PFSK-1 (cell line): Measurements from ENCODE around the gene DNAH14.

Experiments
- FOXP2 ChIP-seq: optimal IDR thresholded peaks from 2 replicates; pipeline ENCODE3; 2011; ENCODE audit warnings: borderline replicate concordance, control low read depth, inconsistent platforms; ENCODE audit not compliant: insufficient read depth; ENCODE audit errors: extremely low read length, extremely low read depth
- POLR2AphosphoS5 ChIP-seq: IDR thresholded peaks from 2 replicates; pipeline ENCODE4 v1.6.1; 2012; ENCODE audit warnings: low read depth, mild to moderate bottlenecking, control low read depth, low read length, moderate library complexity
- SIN3A ChIP-seq: IDR thresholded peaks from 2 replicates; pipeline ENCODE4 v1.6.1; 2012; ENCODE audit warnings: mild to moderate bottlenecking, low read length, moderate library complexity, borderline replicate concordance; ENCODE audit not compliant: insufficient read depth
- TAF1 ChIP-seq: IDR thresholded peaks from 2 replicates; pipeline ENCODE4 v1.6.1; 2012; ENCODE audit warnings: low read length, control low read depth, borderline replicate concordance; ENCODE audit not compliant: insufficient read depth
- TF ChIP-seq, protein P1 (sequence below), 2 experiments: IDR thresholded peaks; 2 replicates each; pipeline versions ENCODE4 v1.6.1 to v1.8.0; 2011 to 2012; ENCODE audit warnings: low read depth in 2 of 2, low read length in 2 of 2, control low read depth in 1 of 2, inconsistent platforms in 1 of 2, mild to moderate bottlenecking in 1 of 2, moderate library complexity in 1 of 2; ENCODE audit not compliant: insufficient read depth in 1 of 2

DNAH14 gene

DNA sequence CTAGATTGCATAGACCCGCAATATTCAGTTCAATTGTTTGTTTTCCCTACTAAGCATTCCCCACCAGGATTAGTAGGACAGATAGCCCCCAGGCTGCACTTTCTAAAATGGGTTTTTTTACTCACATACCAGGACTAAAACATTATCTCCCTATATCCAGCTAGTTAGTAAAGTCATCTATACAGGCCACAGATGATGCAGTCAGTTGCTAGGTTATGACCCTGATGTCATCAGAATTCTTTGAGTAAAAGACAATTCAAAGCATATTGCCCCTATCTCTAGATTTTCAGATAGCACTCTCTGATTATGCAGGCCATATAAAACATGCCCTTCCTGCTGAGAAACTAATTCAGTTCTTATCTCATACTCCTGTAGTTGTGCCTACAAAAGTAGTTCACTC lies 294.8 kb downstream of the DNAH14 start:
- TF ChIP-seq SIN3A (no peak), TAF1 (no peak), POLR2AphosphoS5 (no peak), FOXP2 (no peak)
- TF ChIP-seq, protein P1, sequence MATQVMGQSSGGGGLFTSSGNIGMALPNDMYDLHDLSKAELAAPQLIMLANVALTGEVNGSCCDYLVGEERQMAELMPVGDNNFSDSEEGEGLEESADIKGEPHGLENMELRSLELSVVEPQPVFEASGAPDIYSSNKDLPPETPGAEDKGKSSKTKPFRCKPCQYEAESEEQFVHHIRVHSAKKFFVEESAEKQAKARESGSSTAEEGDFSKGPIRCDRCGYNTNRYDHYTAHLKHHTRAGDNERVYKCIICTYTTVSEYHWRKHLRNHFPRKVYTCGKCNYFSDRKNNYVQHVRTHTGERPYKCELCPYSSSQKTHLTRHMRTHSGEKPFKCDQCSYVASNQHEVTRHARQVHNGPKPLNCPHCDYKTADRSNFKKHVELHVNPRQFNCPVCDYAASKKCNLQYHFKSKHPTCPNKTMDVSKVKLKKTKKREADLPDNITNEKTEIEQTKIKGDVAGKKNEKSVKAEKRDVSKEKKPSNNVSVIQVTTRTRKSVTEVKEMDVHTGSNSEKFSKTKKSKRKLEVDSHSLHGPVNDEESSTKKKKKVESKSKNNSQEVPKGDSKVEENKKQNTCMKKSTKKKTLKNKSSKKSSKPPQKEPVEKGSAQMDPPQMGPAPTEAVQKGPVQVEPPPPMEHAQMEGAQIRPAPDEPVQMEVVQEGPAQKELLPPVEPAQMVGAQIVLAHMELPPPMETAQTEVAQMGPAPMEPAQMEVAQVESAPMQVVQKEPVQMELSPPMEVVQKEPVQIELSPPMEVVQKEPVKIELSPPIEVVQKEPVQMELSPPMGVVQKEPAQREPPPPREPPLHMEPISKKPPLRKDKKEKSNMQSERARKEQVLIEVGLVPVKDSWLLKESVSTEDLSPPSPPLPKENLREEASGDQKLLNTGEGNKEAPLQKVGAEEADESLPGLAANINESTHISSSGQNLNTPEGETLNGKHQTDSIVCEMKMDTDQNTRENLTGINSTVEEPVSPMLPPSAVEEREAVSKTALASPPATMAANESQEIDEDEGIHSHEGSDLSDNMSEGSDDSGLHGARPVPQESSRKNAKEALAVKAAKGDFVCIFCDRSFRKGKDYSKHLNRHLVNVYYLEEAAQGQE (IDR thresholded peaks at IDR 0.05; ENCODE audit: insufficient read depth in 1 of 2, low read depth in 2 of 2, low read length in 2 of 2) = no peak

DNA sequence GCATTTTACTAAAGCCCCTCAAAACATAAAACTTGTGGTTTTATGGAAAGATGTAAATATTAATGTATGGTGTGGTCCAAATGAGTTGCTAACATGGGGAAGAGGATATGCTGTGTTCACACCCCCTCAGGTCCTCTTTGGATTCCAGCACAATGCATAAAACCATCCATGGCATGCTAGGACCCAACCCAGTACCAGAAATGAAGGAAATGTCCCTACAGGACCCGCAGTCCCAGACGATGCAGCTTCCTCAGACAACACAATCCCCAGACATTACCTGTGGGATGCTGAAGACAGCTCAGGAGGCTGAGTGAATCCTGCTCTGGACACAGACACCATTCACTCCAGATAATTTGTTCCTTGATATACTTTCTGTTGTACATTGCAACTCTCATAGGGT lies 296.2 kb downstream of the DNAH14 start:
- TF ChIP-seq POLR2AphosphoS5 = no peak
- TF ChIP-seq FOXP2 = no peak
- TF ChIP-seq, protein P1 (IDR thresholded peaks at IDR 0.05; ENCODE audit: insufficient read depth in 1 of 2, low read depth in 2 of 2, low read length in 2 of 2) = no peak
- TF ChIP-seq TAF1 = no peak
- TF ChIP-seq SIN3A = no peak

DNA sequence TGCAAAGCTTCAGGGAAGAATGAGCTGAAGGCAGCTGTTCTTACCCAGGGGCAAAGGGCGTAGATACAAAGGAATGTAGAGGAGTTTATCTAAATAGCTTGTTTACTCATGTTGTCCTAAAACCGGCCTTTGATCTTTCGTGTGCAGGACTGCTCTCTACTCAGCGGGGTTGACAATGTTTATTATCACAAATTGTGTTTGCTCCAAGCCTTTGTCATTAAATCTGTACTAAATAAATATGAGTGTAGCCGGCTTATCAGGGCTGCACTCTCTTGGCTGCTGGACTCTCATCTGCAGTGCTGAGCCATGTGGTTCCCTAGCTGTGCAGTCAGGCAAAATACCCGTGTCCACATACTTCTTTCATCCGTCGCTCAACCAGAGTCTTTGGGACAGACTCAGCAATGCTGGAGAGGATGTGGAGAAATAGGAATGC lies 299.4 kb downstream of the DNAH14 start:
- TF ChIP-seq SIN3A (no peak), FOXP2 (no peak)

DNA sequence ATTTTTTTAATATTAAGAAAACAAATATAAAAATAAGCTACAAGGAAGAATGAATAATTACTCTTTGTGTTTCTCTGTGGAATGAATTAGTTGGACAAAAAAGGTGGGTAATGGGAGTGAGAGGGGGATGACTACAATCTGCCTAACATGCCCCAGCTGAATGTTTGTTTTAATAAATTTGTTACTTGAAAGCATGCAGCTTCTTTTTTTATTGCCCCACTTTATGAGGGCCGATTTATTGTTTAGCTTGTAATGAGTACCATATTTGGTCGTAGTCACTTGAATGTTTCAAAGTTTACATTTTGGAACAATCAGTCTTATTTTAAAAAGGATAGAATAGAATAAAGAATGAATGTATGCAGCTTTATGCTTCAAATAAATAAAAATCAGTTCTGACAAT lies 301.0 kb downstream of the DNAH14 start:
- TF ChIP-seq POLR2AphosphoS5 = no peak
- TF ChIP-seq TAF1 = no peak
- no peak for TF ChIP-seq FOXP2
- TF ChIP-seq SIN3A = no peak
- TF ChIP-seq, protein P1 (IDR thresholded peaks at IDR 0.05; ENCODE audit: insufficient read depth in 1 of 2, low read depth in 2 of 2, low read length in 2 of 2) = no peak

DNA sequence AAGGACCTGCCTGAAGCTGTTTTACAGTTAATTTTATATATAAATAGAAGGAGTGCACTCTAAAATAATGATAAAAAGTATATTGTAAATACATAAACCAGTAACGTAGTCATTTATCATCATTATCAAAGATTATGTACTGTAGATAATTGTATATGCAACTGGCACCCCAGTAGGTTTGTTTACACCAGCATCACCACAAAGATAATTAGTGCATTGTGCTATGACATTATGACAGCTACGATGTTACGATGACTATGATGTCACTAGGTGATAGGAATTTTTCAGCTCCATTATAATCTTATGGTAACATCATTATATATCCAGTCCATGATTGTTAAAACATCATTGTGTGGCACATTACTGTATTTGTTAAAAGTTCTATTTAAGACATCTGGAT lies 313.1 kb downstream of the DNAH14 start:
- TF ChIP-seq, protein P1 (IDR thresholded peaks at IDR 0.05; ENCODE audit: insufficient read depth in 1 of 2, low read depth in 2 of 2, low read length in 2 of 2) = no peak
- TF ChIP-seq SIN3A (no peak), TAF1 (no peak), FOXP2 (no peak), POLR2AphosphoS5 (no peak)
